ENCODE results near the gene FAAP100.

DNA sequence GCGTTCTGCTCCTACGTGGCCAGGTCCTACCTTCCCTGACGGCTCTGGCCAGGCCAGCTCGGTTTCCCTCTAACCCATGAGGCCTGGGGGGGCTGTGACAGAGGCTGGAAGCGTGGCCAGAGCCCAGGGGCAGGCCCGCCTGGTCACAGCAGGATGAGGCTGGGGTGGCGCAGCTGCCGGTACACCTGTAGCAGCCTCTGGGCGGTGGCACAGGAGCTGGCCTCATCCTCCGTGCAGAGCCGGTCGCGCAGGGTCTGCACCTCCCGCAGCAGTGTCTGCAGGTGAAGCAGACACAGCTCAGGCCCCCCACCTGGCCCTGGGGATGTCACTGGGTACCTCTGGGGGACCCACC is 11.5 kb downstream of the FAAP100 start:
- TF ChIP-seq, protein P1, sequence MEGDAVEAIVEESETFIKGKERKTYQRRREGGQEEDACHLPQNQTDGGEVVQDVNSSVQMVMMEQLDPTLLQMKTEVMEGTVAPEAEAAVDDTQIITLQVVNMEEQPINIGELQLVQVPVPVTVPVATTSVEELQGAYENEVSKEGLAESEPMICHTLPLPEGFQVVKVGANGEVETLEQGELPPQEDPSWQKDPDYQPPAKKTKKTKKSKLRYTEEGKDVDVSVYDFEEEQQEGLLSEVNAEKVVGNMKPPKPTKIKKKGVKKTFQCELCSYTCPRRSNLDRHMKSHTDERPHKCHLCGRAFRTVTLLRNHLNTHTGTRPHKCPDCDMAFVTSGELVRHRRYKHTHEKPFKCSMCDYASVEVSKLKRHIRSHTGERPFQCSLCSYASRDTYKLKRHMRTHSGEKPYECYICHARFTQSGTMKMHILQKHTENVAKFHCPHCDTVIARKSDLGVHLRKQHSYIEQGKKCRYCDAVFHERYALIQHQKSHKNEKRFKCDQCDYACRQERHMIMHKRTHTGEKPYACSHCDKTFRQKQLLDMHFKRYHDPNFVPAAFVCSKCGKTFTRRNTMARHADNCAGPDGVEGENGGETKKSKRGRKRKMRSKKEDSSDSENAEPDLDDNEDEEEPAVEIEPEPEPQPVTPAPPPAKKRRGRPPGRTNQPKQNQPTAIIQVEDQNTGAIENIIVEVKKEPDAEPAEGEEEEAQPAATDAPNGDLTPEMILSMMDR (IDR thresholded peaks at IDR 0.05; ENCODE audit: poor library complexity, severe bottlenecking), result no peak
- TF ChIP-seq POLR2AphosphoS5 (IDR thresholded peaks at IDR 0.05), result no peak
